NB4 (cell line): Measurements from ENCODE around the gene DIRAS1.

Experiments used
- MYC ChIP-seq: IDR thresholded peaks from 2 replicates; pipeline ENCODE4 v1.6.1; 2011; ENCODE audit warnings: low read depth, low read length
- POLR2A ChIP-seq: IDR thresholded peaks from 2 replicates; pipeline ENCODE4 v1.6.1; 2011; ENCODE audit warnings: mild to moderate bottlenecking; ENCODE audit not compliant: insufficient read length; ENCODE audit errors: extremely low read depth
- TF ChIP-seq, protein P1 (sequence below): IDR thresholded peaks from one replicate; pipeline ENCODE4 v1.5.1; 2012; ENCODE audit warnings: low read depth, low read length

GRCh38 chr19:2762783-2763496 lies 41.8 kb upstream of the DIRAS1 start:
- TF ChIP-seq POLR2A (no peak), MYC (no peak)
- TF ChIP-seq, protein P1, sequence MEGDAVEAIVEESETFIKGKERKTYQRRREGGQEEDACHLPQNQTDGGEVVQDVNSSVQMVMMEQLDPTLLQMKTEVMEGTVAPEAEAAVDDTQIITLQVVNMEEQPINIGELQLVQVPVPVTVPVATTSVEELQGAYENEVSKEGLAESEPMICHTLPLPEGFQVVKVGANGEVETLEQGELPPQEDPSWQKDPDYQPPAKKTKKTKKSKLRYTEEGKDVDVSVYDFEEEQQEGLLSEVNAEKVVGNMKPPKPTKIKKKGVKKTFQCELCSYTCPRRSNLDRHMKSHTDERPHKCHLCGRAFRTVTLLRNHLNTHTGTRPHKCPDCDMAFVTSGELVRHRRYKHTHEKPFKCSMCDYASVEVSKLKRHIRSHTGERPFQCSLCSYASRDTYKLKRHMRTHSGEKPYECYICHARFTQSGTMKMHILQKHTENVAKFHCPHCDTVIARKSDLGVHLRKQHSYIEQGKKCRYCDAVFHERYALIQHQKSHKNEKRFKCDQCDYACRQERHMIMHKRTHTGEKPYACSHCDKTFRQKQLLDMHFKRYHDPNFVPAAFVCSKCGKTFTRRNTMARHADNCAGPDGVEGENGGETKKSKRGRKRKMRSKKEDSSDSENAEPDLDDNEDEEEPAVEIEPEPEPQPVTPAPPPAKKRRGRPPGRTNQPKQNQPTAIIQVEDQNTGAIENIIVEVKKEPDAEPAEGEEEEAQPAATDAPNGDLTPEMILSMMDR = no peak
